ENCODE data around the gene NTRK2. TPM values are rescaled to one million over a fixed set of nuclear protein-coding genes. Genes with fewer than 3 reads are reported as not detected.
"Not testable (repeated sequence)": the region's sequence is repeated elsewhere in the genome, so short reads cannot be mapped to it uniquely, and the experiment has no call there.

NTRK2 gene
- total RNA-seq, 2 experiments from 2014 or later: 0.02 TPM; not detected in 1

GRCh38 chr9:85055506-85056202 lies 386.1 kb downstream of the NTRK2 start:
- no peak for DNase-seq
- peaks cover 26% of the 10 kb centered on the region for H3K27me3 Mint-ChIP-seq
- H3K9me3 Mint-ChIP-seq: no peaks in the 10 kb centered on the region
- H3K27ac Mint-ChIP-seq: no peak overlapping the region
- H3K36me3 Mint-ChIP-seq: no peaks in the 10 kb centered on the region
- H3K4me3 Mint-ChIP-seq: no peak overlapping the region
- no peaks in the 10 kb centered on the region for H3K4me1 Mint-ChIP-seq

DNA sequence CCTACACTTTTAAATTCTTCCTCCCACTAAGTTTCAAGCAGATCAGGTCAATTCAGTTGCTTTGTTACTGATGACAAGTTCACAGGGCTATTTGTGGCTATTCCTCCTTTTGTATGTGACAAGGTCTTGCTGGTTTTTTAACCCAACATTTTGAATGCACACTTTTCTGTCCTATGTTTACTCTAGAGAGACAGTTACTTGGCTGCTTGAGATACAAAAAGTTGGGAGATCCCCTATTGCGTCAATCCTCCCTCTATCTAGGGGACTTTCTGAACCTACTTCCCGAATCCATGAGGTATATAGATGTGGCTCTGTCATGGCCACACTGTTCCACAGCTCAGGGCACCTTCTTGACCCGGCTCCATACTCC lies 386.7 kb downstream of the NTRK2 start:
- DNase-seq: no peak

DNA sequence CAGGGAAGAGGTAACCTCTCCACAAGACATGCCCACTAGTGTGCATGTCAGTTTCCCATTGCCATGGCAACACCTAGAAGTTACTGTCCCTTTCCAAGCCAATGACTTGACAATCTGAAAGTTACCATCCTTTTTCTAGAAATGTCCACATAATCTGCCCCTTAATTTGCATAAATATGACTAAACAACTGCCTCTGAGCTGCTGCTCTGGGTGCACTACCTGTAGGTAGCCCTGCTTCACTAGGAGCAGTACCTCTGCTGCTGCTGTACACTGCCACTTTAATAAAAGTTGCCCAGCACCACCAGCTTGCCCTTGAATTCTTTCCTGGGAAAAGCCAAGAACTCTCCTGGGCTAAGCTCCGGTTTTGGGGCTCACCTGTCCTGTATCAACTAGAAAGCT lies 392.4 kb downstream of the NTRK2 start:
- H3K4me3 Mint-ChIP-seq: no peak overlapping the region
- no peak for DNase-seq
- H3K27ac Mint-ChIP-seq: no peak overlapping the region
- H3K4me1 Mint-ChIP-seq: no peaks in the 10 kb centered on the region
- H3K27me3 Mint-ChIP-seq: peaks cover 10% of the 10 kb centered on the region
- H3K9me3 Mint-ChIP-seq: no peaks in the 10 kb centered on the region
- no peaks in the 10 kb centered on the region for H3K36me3 Mint-ChIP-seq

More for the DNA sequence above, 386.7 kb downstream of the NTRK2 start:
- no peaks in the 10 kb centered on the region for H3K9me3 Mint-ChIP-seq
- H3K27me3 Mint-ChIP-seq: peaks cover 26% of the 10 kb centered on the region
- no peaks in the 10 kb centered on the region for H3K36me3 Mint-ChIP-seq
- no peaks in the 10 kb centered on the region for H3K4me1 Mint-ChIP-seq
- no peak overlapping the region for H3K27ac Mint-ChIP-seq
- H3K4me3 Mint-ChIP-seq: no peak overlapping the region

DNA sequence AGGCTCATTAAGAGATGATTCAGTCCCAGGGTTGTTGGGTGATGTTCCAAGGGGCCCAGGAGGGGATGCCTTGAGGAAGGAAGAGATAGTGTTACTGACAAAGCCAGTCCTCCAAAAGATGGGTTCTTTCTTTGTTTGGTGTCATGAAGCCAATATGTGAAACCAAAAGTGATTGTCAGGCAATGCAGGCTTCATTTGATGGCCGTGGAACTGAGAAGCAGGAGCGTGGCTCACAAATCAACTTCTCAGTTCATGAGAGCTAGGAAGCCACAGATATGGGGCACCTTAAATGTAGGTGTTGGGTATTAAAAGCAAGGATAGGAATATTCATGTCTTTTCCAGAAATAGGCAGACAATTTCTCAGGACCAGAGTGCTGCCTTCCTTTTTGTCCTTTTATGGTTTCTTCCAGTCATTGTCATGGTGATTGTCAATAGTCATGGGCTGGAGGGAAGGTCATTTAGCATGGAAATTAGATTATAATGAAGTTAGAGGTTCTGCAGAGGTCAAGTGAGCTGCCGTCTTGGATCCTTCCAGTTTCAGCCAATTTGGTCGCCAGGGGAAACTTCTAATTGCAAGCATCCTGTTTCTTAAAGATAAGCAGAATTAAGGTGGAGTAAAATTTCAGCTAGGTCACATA lies 393.0 kb downstream of the NTRK2 start:
- Mint-ChIP-seq H3K9me3 (no peaks in the 10 kb centered on the region), H3K4me1 (no peaks in the 10 kb centered on the region)

GRCh38 chr9:85064811-85065371 lies 395.4 kb downstream of the NTRK2 start:
- DNase-seq: no peak
- Mint-ChIP-seq H3K27ac (no peak overlapping the region), H3K9me3 (no peaks in the 10 kb centered on the region), H3K4me1 (no peaks in the 10 kb centered on the region), H3K27me3 (peaks cover 5% of the 10 kb centered on the region), H3K4me3 (no peak overlapping the region), H3K36me3 (no peaks in the 10 kb centered on the region)

More for the DNA sequence above, 393.0 kb downstream of the NTRK2 start:
- Mint-ChIP-seq H3K36me3 (no peaks in the 10 kb centered on the region), H3K27me3 (peaks cover 10% of the 10 kb centered on the region), H3K27ac (no peak overlapping the region), H3K4me3 (no peak overlapping the region)
- DNase-seq: no peak

- no peak overlapping the region for H3K27ac Mint-ChIP-seq
- DNase-seq: no peak
- H3K9me3 Mint-ChIP-seq: no peaks in the 10 kb centered on the region
- no peaks in the 10 kb centered on the region for H3K4me1 Mint-ChIP-seq
- H3K4me3 Mint-ChIP-seq: no peak overlapping the region
- H3K36me3 Mint-ChIP-seq: no peaks in the 10 kb centered on the region
- H3K27me3 Mint-ChIP-seq: peaks cover 3% of the 10 kb centered on the region
These were observed 398.3 kb downstream of the NTRK2 start for GRCh38 chr9:85067792-85068191.

DNA sequence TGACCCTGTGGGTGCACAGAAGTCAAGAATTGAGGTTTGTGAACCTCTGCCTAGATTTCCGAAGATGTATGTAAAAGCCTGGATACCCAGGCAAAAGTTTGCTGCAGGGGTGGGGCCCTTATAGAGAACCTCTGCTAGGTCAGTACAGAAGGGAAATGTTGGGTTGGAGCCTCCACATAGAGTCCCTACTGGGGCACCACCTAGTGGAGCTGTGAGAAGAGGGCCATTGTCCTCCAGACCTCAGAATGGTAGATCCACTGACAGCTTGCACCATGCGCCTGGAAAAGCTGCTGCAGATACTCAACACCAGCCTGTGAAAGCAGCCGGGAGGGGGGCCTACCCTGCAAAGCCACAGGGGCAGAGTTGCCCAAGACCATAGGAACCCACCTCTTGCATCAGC lies 399.9 kb downstream of the NTRK2 start:
- DNase-seq, H3K4me3 Mint-ChIP-seq, H3K4me1 Mint-ChIP-seq, H3K27me3 Mint-ChIP-seq, H3K27ac Mint-ChIP-seq, H3K36me3 Mint-ChIP-seq, H3K9me3 Mint-ChIP-seq: not testable (repeated sequence)
